ENCODE data around the gene ARL15. TPM values are rescaled to one million over a fixed set of nuclear protein-coding genes. Genes with fewer than 3 reads are reported as not detected.
"Not testable (repeated sequence)": the region's sequence is repeated elsewhere in the genome, so short reads cannot be mapped to it uniquely, and the experiment has no call there.

The ARL15 gene
- total and polyA plus RNA-seq, 9 of the 15 experiments (the other 6 are each of a cell fraction or from before 2014, with no cell fraction given): 18.5 to 80.4 (median 57.0) TPM

DNA sequence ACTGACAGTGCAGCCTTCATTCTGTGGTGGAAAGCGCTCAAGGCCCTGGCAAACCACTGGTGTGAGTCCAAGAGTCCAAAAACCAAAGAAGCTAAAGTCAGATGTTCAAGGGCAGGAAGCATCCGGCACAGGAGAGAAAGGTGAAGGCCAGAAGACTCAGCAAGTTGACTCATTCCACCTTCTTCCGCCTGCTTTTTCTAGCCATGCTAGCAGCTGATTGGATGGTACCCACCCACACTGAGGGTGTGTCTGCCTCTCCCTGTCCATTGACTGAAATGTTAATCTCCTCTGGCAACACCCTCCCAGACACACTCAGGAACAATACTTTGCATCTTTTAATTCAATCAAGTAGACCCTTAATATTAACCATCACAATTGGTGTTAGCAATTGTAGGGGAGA, 453.9 kb downstream of the ARL15 start:
- FAIRE-seq (no peak), ATAC-seq (no peak), DNase-seq (ENCODE audit: extremely low read depth in 1 of 4, low spot score in 3 of 4) (no peak)
- Histone ChIP-seq H4K20me1 (replicated peaks; ENCODE audit: control insufficient read depth, insufficient read depth, low read length) (no peaks in the 10 kb centered on the region), H3K27me3 (ENCODE audit: control insufficient read depth in 2 of 2, insufficient read depth in 2 of 2, low read length in 2 of 2) (peaks cover 3 to 16% of the 10 kb centered on the region in 2 experiments; a peak in 3 of 5 replicates), H3K9ac (ENCODE audit: insufficient read depth in 1 of 2, low read depth in 2 of 2, low read length in 2 of 2) (no peak overlapping the region), H3K9me1 (ENCODE audit: control insufficient read depth, insufficient read depth, low read length) (no peaks in the 10 kb centered on the region), H3K9me3 (replicated peaks; ENCODE audit: control insufficient read depth, insufficient read depth, low read depth, low read length) (no peaks in the 10 kb centered on the region), H3K36me3 (ENCODE audit: control insufficient read depth, insufficient read depth, low read length) (no peaks in the 10 kb centered on the region), H3K4me1 (replicated peaks in 1 of 2; ENCODE audit: control insufficient read depth in 2 of 2, insufficient read depth in 2 of 2, low read length in 2 of 2) (no peaks in the 10 kb centered on the region), H2AFZ (ENCODE audit: low read depth, low read length) (no peak overlapping the region), H3K4me3 (no peak overlapping the region), H3K79me2 (ENCODE audit: control insufficient read depth, insufficient read depth, low read length) (no peaks in the 10 kb centered on the region), H3K27ac (ENCODE audit: extremely low read depth, low read depth, low read length) (no peak overlapping the region), H3K4me2 (ENCODE audit: insufficient read depth, low read length) (no peak overlapping the region)
- TF ChIP-seq CHD2 (IDR thresholded peaks at IDR 0.05; ENCODE audit: low read depth, low read length) (no peak), ARID3B (CRISPR knock-in tag; IDR thresholded peaks at IDR 0.05; ENCODE audit: borderline replicate concordance) (no peak), THAP7 (CRISPR knock-in tag; IDR thresholded peaks at IDR 0.05) (no peak), SREBF1 (IDR thresholded peaks at IDR 0.05; ENCODE audit: borderline replicate concordance, low read depth, low read length) (no peak), MECOM (CRISPR knock-in tag; IDR thresholded peaks at IDR 0.05) (no peak), HMG20A (CRISPR knock-in tag; conservative IDR thresholded peaks at IDR 0.05) (no peak), RFX5 (IDR thresholded peaks at IDR 0.05; ENCODE audit: low read depth, low read length) (no peak), CREB3L1 (IDR thresholded peaks at IDR 0.05; ENCODE audit: borderline replicate concordance, low read depth) (no peak), FIP1L1 (IDR thresholded peaks at IDR 0.05; ENCODE audit: low read depth, low read length, poor library complexity, severe bottlenecking) (no peak), BMI1 (IDR thresholded peaks at IDR 0.05; ENCODE audit: low read length) (no peak)
- in situ Hi-C loops (cut with MboI) (no loop called here), intact Hi-C loops (cut with micrococcal nuclease) (no loop called here)
- no TSS peak for BruUV-seq (replicated peaks)
- POLR2A ChIA-PET: no interaction called here
- CTCF ChIA-PET (ENCODE audit: low intra/inter-chr PET ratio): no interaction called here
- 5% methylated on average over 3 of the region's 3 CpGs for WGBS (ENCODE audit: insufficient coverage, low coverage, missing lambda C conversion rate)

DNA sequence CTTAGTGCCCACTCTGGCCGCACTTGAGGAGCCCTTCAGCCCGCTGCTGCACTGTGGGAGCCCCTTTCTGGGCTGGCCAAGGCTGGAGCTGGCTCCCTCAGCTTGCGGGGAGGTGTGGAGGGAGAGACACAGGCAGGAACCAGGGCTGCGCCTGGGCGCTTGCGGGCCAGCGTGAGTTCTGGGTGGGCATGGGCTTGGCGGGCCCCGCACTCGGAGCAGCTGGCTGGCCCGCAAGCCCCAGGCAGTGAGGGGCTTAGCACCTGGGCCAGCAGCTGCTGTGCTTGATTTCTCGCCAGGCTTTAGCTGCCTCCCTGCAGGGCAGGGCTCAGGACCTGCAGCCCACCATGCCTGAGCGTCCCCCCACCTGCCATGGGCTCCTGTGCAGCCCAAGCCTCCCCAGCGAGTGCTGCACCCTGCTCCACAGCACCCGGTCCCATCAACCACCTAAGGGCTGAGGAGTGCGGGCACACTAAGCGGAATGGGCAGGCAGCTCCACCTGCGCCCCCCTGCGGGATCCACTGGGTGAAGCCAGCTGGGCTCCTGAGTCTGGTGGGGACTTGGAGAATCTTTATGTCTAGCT, 473.4 kb downstream of the ARL15 start:
- H3K4me3 ChIP-seq; CTCF ChIA-PET (ENCODE audit: low intra/inter-chr PET ratio); DNase-seq (ENCODE audit: extremely low read depth in 1 of 4, low spot score in 3 of 4); BruUV-seq (replicated peaks); H3K9ac ChIP-seq (ENCODE audit: insufficient read depth in 1 of 2, low read depth in 2 of 2, low read length in 2 of 2); H3K9me1 ChIP-seq (ENCODE audit: control insufficient read depth, insufficient read depth, low read length); H3K4me1 ChIP-seq (replicated peaks in 1 of 2; ENCODE audit: control insufficient read depth in 2 of 2, insufficient read depth in 2 of 2, low read length in 2 of 2); H3K27ac ChIP-seq (ENCODE audit: extremely low read depth, low read depth, low read length); H3K36me3 ChIP-seq (ENCODE audit: control insufficient read depth, insufficient read depth, low read length); H3K9me3 ChIP-seq (replicated peaks; ENCODE audit: control insufficient read depth, insufficient read depth, low read depth, low read length); H2AFZ ChIP-seq (ENCODE audit: low read depth, low read length); intact Hi-C loops (cut with micrococcal nuclease); ATAC-seq; H4K20me1 ChIP-seq (replicated peaks; ENCODE audit: control insufficient read depth, insufficient read depth, low read length); in situ Hi-C loops (cut with MboI); FAIRE-seq; H3K27me3 ChIP-seq (ENCODE audit: control insufficient read depth in 2 of 2, insufficient read depth in 2 of 2, low read length in 2 of 2); H3K79me2 ChIP-seq (ENCODE audit: control insufficient read depth, insufficient read depth, low read length); H3K4me2 ChIP-seq (ENCODE audit: insufficient read depth, low read length): not testable (repeated sequence)
- POLR2A ChIA-PET: interaction anchor here (0.6 to 0.7 kb wide), 3 partner anchors 9 to 387 kb away, joined by 3 to 4 read pairs (median 3); no protein-coding TSS in a partner anchor
- WGBS (ENCODE audit: insufficient coverage, low coverage, missing lambda C conversion rate): 5% methylated on average over 15 of the region's 19 CpGs

Data from K562 (cell line).